ENCODE measurements around the gene GALNT7. TPM values are rescaled to one million over a fixed set of nuclear protein-coding genes. Genes with fewer than 3 reads are reported as not detected.

GALNT7 gene
- total RNA-seq, 1 donor, result 18.8 TPM

GRCh38 chr4:173191623-173192041 lies 23.0 kb downstream of the GALNT7 start:
- Histone ChIP-seq H3K4me2 (ENCODE audit: insufficient read depth, low read length) (peak overlapping the region; percentile 12), H3K27ac (ENCODE audit: low read depth, low read length) (no peak overlapping the region), H3K36me3 (ENCODE audit: insufficient read depth, low read length) (no peaks in the 10 kb centered on the region), H4K20me1 (ENCODE audit: insufficient read depth, low read length) (no peaks in the 10 kb centered on the region), H2AFZ (ENCODE audit: low read length) (no peak overlapping the region), H3K4me1 (ENCODE audit: insufficient read depth, low read length) (peaks cover 24% of the 10 kb centered on the region), H3K79me2 (ENCODE audit: insufficient read depth, low read length) (peaks cover 12% of the 10 kb centered on the region), H3K27me3 (ENCODE audit: insufficient read depth, low read length) (no peaks in the 10 kb centered on the region), H3K9me3 (ENCODE audit: low read depth, low read length) (no peaks in the 10 kb centered on the region), H3K4me3 (ENCODE audit: insufficient read depth, low read length) (no peak overlapping the region)
- TF ChIP-seq CTCF (IDR thresholded peaks at IDR 0.05; ENCODE audit: extremely low read depth, low read depth, low read length), result no peak
- no peak for DNase-seq (ENCODE audit: insufficient read length, low spot score, missing footprints)

GRCh38 chr4:173192375-173193162 lies 24.0 kb downstream of the GALNT7 start:
- Histone ChIP-seq H3K79me2 (ENCODE audit: insufficient read depth, low read length) (peaks cover 14% of the 10 kb centered on the region), H3K27me3 (ENCODE audit: insufficient read depth, low read length) (no peaks in the 10 kb centered on the region), H3K4me2 (ENCODE audit: insufficient read depth, low read length) (no peak overlapping the region), H4K20me1 (ENCODE audit: insufficient read depth, low read length) (no peaks in the 10 kb centered on the region), H3K4me1 (ENCODE audit: insufficient read depth, low read length) (peaks cover 21% of the 10 kb centered on the region), H2AFZ (ENCODE audit: low read length) (no peak overlapping the region), H3K27ac (ENCODE audit: low read depth, low read length) (no peak overlapping the region), H3K4me3 (ENCODE audit: insufficient read depth, low read length) (no peak overlapping the region), H3K36me3 (ENCODE audit: insufficient read depth, low read length) (no peaks in the 10 kb centered on the region), H3K9me3 (ENCODE audit: low read depth, low read length) (no peaks in the 10 kb centered on the region)
- no peak for DNase-seq (ENCODE audit: insufficient read length, low spot score, missing footprints)
- no peak for TF ChIP-seq CTCF (IDR thresholded peaks at IDR 0.05; ENCODE audit: extremely low read depth, low read depth, low read length)

- Histone ChIP-seq H4K20me1 (ENCODE audit: insufficient read depth, low read length) (no peaks in the 10 kb centered on the region), H3K9me3 (ENCODE audit: low read depth, low read length) (no peaks in the 10 kb centered on the region), H3K27me3 (ENCODE audit: insufficient read depth, low read length) (no peaks in the 10 kb centered on the region), H3K36me3 (ENCODE audit: insufficient read depth, low read length) (no peaks in the 10 kb centered on the region), H3K4me3 (ENCODE audit: insufficient read depth, low read length) (no peak overlapping the region), H3K4me1 (ENCODE audit: insufficient read depth, low read length) (peaks cover 12% of the 10 kb centered on the region), H2AFZ (ENCODE audit: low read length) (no peak overlapping the region), H3K27ac (ENCODE audit: low read depth, low read length) (no peak overlapping the region), H3K79me2 (ENCODE audit: insufficient read depth, low read length) (peaks cover 12% of the 10 kb centered on the region), H3K4me2 (ENCODE audit: insufficient read depth, low read length) (no peak overlapping the region)
- no peak for TF ChIP-seq CTCF (IDR thresholded peaks at IDR 0.05; ENCODE audit: extremely low read depth, low read depth, low read length)
- no peak for DNase-seq (ENCODE audit: insufficient read length, low spot score, missing footprints)
Observed at GRCh38 chr4:173194157-173194556, 25.5 kb downstream of the GALNT7 start.

GRCh38 chr4:173195109-173195508 lies 26.5 kb downstream of the GALNT7 start:
- H3K9me3 ChIP-seq (ENCODE audit: low read depth, low read length), result no peaks in the 10 kb centered on the region
- H2AFZ ChIP-seq (ENCODE audit: low read length), result no peak overlapping the region
- TF ChIP-seq CTCF (IDR thresholded peaks at IDR 0.05; ENCODE audit: extremely low read depth, low read depth, low read length), result no peak
- no peak for DNase-seq (ENCODE audit: insufficient read length, low spot score, missing footprints)
- peaks cover 13% of the 10 kb centered on the region for H3K79me2 ChIP-seq (ENCODE audit: insufficient read depth, low read length)
- no peak overlapping the region for H3K27ac ChIP-seq (ENCODE audit: low read depth, low read length)
- H3K27me3 ChIP-seq (ENCODE audit: insufficient read depth, low read length), result no peaks in the 10 kb centered on the region
- H4K20me1 ChIP-seq (ENCODE audit: insufficient read depth, low read length), result no peaks in the 10 kb centered on the region
- no peak overlapping the region for H3K4me3 ChIP-seq (ENCODE audit: insufficient read depth, low read length)
- peaks cover 8% of the 10 kb centered on the region for H3K4me1 ChIP-seq (ENCODE audit: insufficient read depth, low read length)
- no peaks in the 10 kb centered on the region for H3K36me3 ChIP-seq (ENCODE audit: insufficient read depth, low read length)
- H3K4me2 ChIP-seq (ENCODE audit: insufficient read depth, low read length), result no peak overlapping the region

Measured in osteoblast (primary cell).